ENCODE results near the gene NCSTN.

GRCh38 chr1:160405331-160405877 lies 62.2 kb downstream of the NCSTN start:
- TF ChIP-seq ZNF704 (CRISPR knock-in tag; IDR thresholded peaks at IDR 0.05; ENCODE audit: borderline replicate concordance) (no peak), ARHGAP35 (CRISPR knock-in tag; IDR thresholded peaks at IDR 0.05; ENCODE audit: borderline replicate concordance) (no peak), POLR2A (IDR thresholded peaks at IDR 0.05; ENCODE audit: insufficient read depth in 1 of 2, low read depth in 2 of 2, low read length in 2 of 2) (no peak), HNRNPUL1 (IDR thresholded peaks at IDR 0.05; ENCODE audit: low read depth, low read length) (no peak), CTCF (CRISPR knock-in tag; IDR thresholded peaks at IDR 0.05) (no peak)

Measured in HepG2 (cell line).